HCT116 (cell line): Measurements from ENCODE around the gene RHBDF2. TPM values are rescaled to one million over a fixed set of nuclear protein-coding genes. Genes with fewer than 3 reads are reported as not detected.
"Not testable (repeated sequence)": the region's sequence is repeated elsewhere in the genome, so short reads cannot be mapped to it uniquely, and the experiment has no call there.

ENCODE experiments used
- ATAC-seq: fragments of 200-7000 bp; cut with Tn5 transposase; 2 replicates; pipeline ENCODE4 v1.9.1; 2020; ENCODE audit warnings: mild to moderate bottlenecking, moderate library complexity
- BruUV-seq: library from RNA; stranded (reverse); fragments of 400-500 nt; replicated peaks from 2 replicates; lab custom pipeline; 2021; lab: Mats Ljungman, UMichigan
- CTCF ChIA-PET: fragments of 300-600 bp; sonication (Branson Sonifier 250); formaldehyde crosslinking; loops from one replicate; lab custom pipeline; 2021; ENCODE audit warnings: antibody characterized with exemption; lab: Charles Lee
- POLR2A ChIA-PET: fragments of 300-600, 350-600 bp; sonication (Branson Sonifier 250); formaldehyde crosslinking; loops from one replicate; lab custom pipeline; 2021; ENCODE audit warnings: antibody characterized with exemption; lab: Charles Lee
- RAD21 ChIA-PET, 2 experiments: fragments of 300-600 bp; sonication (Branson Sonifier 250); formaldehyde crosslinking; loops; one replicate each; lab custom pipeline; 2023; ENCODE audit warnings: low total read pairs in 2 of 2; ENCODE audit not compliant: uncharacterized antibody in 2 of 2, unreplicated experiment in 2 of 2, low non-redundant PET in 1 of 2; lab: Charles Lee
- DNase-seq: peaks from one replicate; pipeline ENCODE4 v3.0.0-alpha.2; 2010; ENCODE audit warnings: low read depth, low spot score
- H2AFZ ChIP-seq: fragments of 200-600 bp; shearing (Covaris generic), sonication (generic); 2 replicates; pipeline ENCODE4 v1.6.1; 2017; ENCODE audit warnings: low read depth, mixed run types, mixed read lengths, antibody characterized with exemption, low read length; ENCODE audit not compliant: poor library complexity, severe bottlenecking
- H3K27ac ChIP-seq: 2 replicates; pipeline ENCODE4 v1.5.1; 2012; ENCODE audit warnings: low read depth, low read length
- H3K27me3 ChIP-seq: fragments of 200-600 bp; sonication (generic); 2 replicates; pipeline ENCODE4 v1.6.1; 2016; ENCODE audit warnings: mixed run types, low read length, mixed read lengths; ENCODE audit not compliant: insufficient read depth
- H3K36me3 ChIP-seq, 2 experiments: fragments of 200-500 bp in 1 of 2; fragments of 200-600 bp in 1 of 2; sonication (Bioruptor generic) in 1 of 2; sonication (generic) in 1 of 2; 2 replicates each; pipeline versions ENCODE4 v1.5.1 to v1.6.1; 2014 to 2016; ENCODE audit warnings: low read length in 2 of 2, inconsistent platforms in 1 of 2, mixed read lengths in 1 of 2, mixed run types in 1 of 2; ENCODE audit not compliant: insufficient read depth in 2 of 2, control insufficient read depth in 1 of 2
- H3K4me1 ChIP-seq, 2 experiments: fragments of 200-600 bp in 1 of 2; sonication (generic) in 1 of 2; 2 replicates each; pipeline versions ENCODE4 v1.5.1 to v1.6.1; 2012 to 2017; ENCODE audit warnings: low read length in 2 of 2, inconsistent platforms in 1 of 2, mild to moderate bottlenecking in 1 of 2, mixed read lengths in 1 of 2, mixed run types in 1 of 2, moderate library complexity in 1 of 2; ENCODE audit not compliant: insufficient read depth in 2 of 2, control insufficient read depth in 1 of 2
- H3K4me2 ChIP-seq: fragments of 200-600 bp; sonication (generic); 2 replicates; pipeline ENCODE4 v1.6.1; 2017; ENCODE audit warnings: mixed run types, low read length, mixed read lengths
- H3K4me3 ChIP-seq, 2 experiments: fragments of 200-600 bp in 1 of 2; sonication (generic) in 1 of 2; replicated peaks in 1 of 2; 2 replicates each; pipeline ENCODE4 v1.5.1; 2011 to 2016; ENCODE audit warnings: low read length in 2 of 2, control low read depth in 1 of 2, low read depth in 1 of 2, mild to moderate bottlenecking in 1 of 2, mixed read lengths in 1 of 2, mixed run types in 1 of 2
- H3K79me2 ChIP-seq: fragments of 200-600 bp; sonication (generic); 2 replicates; pipeline ENCODE4 v1.6.1; 2017; ENCODE audit warnings: mild to moderate bottlenecking, mixed run types, low read length, moderate library complexity, mixed read lengths; ENCODE audit not compliant: insufficient read depth
- H3K9ac ChIP-seq: fragments of 200-600 bp; sonication (generic); 2 replicates; pipeline ENCODE4 v1.6.1; 2016; ENCODE audit warnings: low read length, mixed read lengths
- H3K9me2 ChIP-seq: fragments of 200-600 bp; sonication (generic), shearing (Covaris generic); 2 replicates; pipeline ENCODE4 v1.6.1; 2017; ENCODE audit warnings: mixed run types, mild to moderate bottlenecking, moderate library complexity; ENCODE audit not compliant: insufficient read depth
- H3K9me3 ChIP-seq, 2 experiments: fragments of 200-500 bp in 1 of 2; fragments of 200-600 bp in 1 of 2; sonication (Bioruptor generic) in 1 of 2; sonication (generic) in 1 of 2; 2 replicates each; pipeline ENCODE4 v1.6.1; 2014 to 2017; ENCODE audit warnings: low read length in 2 of 2, mixed read lengths in 2 of 2, inconsistent platforms in 1 of 2, low read depth in 1 of 2, mild to moderate bottlenecking in 1 of 2, mixed run types in 1 of 2, moderate library complexity in 1 of 2; ENCODE audit not compliant: control insufficient read depth in 1 of 2, insufficient read depth in 1 of 2
- H4K20me1 ChIP-seq: fragments of 200-600 bp; sonication (generic), shearing (Covaris generic); 2 replicates; pipeline ENCODE4 v1.6.1; 2017; ENCODE audit warnings: mixed run types, mild to moderate bottlenecking, moderate library complexity; ENCODE audit not compliant: insufficient read depth
- intact Hi-C: fragments of 100-400 bp; cut with micrococcal nuclease; formaldehyde crosslinking; loops from 2 replicates; pipeline ENCODE4 v1.10.0; 2022
- total RNA-seq: library from RNA; stranded (reverse); gene quantifications from one replicate; pipeline ENCODE4 v1.2.1, GENCODE V29; 2021; ENCODE audit not compliant: unreplicated experiment

RHBDF2 gene
- total RNA-seq, 1 experiment from 2014 or later: 61.1 TPM

- H3K27ac ChIP-seq, H3K9me3 ChIP-seq, POLR2A ChIA-PET, H3K4me3 ChIP-seq, H3K27me3 ChIP-seq, BruUV-seq, H3K36me3 ChIP-seq, H4K20me1 ChIP-seq, H3K9me2 ChIP-seq, H2AFZ ChIP-seq, ATAC-seq, RAD21 ChIA-PET, H3K4me2 ChIP-seq, H3K9ac ChIP-seq, intact Hi-C loops, H3K79me2 ChIP-seq, DNase-seq: not testable (repeated sequence)
- peaks cover 10 to 41% of the 10 kb centered on the region in 2 experiments; a peak in 3 of 4 replicates for H3K4me1 ChIP-seq
- CTCF ChIA-PET: interaction anchor here (1.1 to 2.8 kb wide), 3 partner anchors 20 to 155 kb away, joined by 5 to 10 read pairs (median 6); no protein-coding TSS in a partner anchor
These were observed 25.8 kb upstream of the RHBDF2 start for GRCh38 chr17:76527016-76527415.

GRCh38 chr17:76525513-76525833 lies 24.2 kb upstream of the RHBDF2 start:
- H3K4me1 ChIP-seq: peaks cover 10 to 39% of the 10 kb centered on the region in 2 experiments; a peak in 3 of 4 replicates
- ATAC-seq, H2AFZ ChIP-seq, POLR2A ChIA-PET, H3K9me2 ChIP-seq, H3K27ac ChIP-seq, H3K79me2 ChIP-seq, RAD21 ChIA-PET, H3K27me3 ChIP-seq, H3K4me3 ChIP-seq, H3K4me2 ChIP-seq, H3K9ac ChIP-seq, BruUV-seq, intact Hi-C loops, H3K9me3 ChIP-seq, H4K20me1 ChIP-seq, H3K36me3 ChIP-seq, DNase-seq: not testable (repeated sequence)
- CTCF ChIA-PET: interaction anchor here (1.2 to 1.4 kb wide), 2 partner anchors 15 to 156 kb away, joined by 3 read pairs; partner anchors contain the start of gene PRCD
